GM12892 (cell line): Measurements from ENCODE around the gene SLCO2A1.

Source experiments
- DNase-seq: peaks from one replicate; pipeline ENCODE4 v3.0.0; 2011; ENCODE audit not compliant: insufficient read length
- FAIRE-seq: peaks from 2 replicates; lab custom pipeline; 2011; peaks lifted over from hg19 to GRCh38; lab: Jason Lieb, UNC
- POLR2A ChIP-seq: IDR thresholded peaks from 2 replicates; pipeline ENCODE4 v1.6.1; 2011; ENCODE audit warnings: low read depth, low read length, control low read depth
- POLR2AphosphoS5 ChIP-seq: IDR thresholded peaks from 2 replicates; pipeline ENCODE4 v1.6.1; 2011; ENCODE audit warnings: low read depth, low read length, control low read depth
- TAF1 ChIP-seq: IDR thresholded peaks from 2 replicates; pipeline ENCODE4 v1.6.1; 2011; ENCODE audit warnings: low read depth, mild to moderate bottlenecking, control low read depth, low read length, borderline replicate concordance

SLCO2A1 gene

DNA sequence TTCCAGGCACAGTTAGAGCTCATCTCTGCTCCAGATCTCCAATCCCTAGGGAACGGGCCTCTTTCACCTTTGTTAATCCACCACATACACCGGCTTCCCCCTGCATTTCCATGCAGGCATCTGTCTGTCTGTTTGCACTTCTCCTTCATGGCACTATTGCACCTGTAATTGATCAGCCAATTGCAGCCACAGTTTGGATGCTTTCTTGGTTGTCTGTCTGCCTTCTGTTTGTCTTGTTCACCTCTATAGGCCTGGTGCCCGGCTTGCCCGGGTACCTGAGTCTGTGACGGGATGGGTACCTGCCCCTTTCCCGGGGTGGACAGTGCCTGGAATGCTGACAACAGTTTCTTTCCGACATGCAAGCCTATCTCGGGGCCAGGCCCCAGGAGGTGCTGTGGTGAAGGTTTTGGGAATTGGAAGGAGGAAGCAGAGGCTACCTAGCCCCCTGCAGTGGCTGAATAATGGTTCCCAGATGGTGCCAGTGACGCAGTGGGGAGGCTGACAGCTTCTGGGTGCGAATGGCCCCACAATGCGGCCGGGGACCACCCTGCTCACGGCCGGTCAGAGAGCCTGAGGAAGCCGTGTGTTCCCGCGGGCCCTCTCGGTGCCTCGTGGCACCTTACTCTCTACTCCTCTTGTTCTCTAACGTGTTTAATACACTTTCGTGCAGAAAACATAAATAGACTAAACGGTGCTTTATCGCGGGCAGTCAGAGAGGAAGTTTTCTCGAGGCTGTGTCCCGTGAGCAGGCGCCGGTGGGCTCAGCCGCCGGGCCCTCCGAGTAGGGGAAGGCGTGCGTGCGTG, 102.8 kb downstream of the SLCO2A1 start:
- FAIRE-seq, result peak; percentile 27
- DNase-seq, result no peak
- no peak for TF ChIP-seq POLR2AphosphoS5
- no peak for TF ChIP-seq POLR2A
- TF ChIP-seq TAF1, result no peak

- DNase-seq (no peak), FAIRE-seq (no peak)
- TF ChIP-seq TAF1, result no peak
- no peak for TF ChIP-seq POLR2A
- no peak for TF ChIP-seq POLR2AphosphoS5
These were observed 103.6 kb downstream of the SLCO2A1 start for GRCh38 chr3:133925960-133926735.

- DNase-seq, result no peak
- FAIRE-seq, result no peak
- TF ChIP-seq POLR2AphosphoS5 (no peak), POLR2A (no peak), TAF1 (no peak)
These were observed 105.7 kb downstream of the SLCO2A1 start for GRCh38 chr3:133924041-133924440.

DNA sequence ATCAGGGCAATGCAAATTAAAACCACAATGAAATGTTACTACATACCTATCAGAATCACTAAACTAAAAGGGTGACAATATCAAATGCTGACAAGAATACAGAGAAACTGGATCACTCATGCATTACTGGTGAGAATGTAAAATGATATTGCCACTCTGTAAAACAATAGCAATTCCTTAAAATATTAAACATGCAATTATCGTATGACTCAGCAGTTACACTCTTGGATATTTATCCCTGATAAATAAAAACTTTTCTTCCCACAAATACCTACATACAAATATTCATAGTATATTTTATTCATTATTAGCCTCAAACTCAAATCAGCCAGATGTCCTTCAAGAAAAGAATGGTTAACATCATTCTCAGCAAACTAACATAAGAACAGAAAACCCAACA, 108.1 kb downstream of the SLCO2A1 start:
- DNase-seq (no peak), FAIRE-seq (no peak)
- no peak for TF ChIP-seq POLR2A
- no peak for TF ChIP-seq POLR2AphosphoS5
- no peak for TF ChIP-seq TAF1

DNA sequence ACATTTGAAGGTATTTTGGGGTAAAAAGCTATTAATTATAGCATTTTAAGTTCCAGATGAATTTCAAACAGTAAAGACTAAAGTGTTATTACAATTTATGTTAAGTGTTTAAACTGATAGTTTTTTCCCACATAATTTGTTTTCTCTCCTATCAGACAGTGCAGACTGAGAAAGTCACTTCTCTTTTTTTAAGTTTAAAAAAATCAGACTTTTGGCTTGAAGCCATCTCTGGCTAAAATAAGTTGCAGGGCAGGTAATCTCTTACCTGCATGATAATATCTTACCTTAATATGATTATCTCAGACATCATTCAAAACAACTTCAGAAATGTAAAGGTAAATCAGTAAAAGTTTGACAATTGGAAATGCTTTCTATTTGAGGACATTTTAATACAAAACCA, 112.6 kb downstream of the SLCO2A1 start:
- no peak for DNase-seq
- TF ChIP-seq POLR2A, result no peak
- no peak for TF ChIP-seq POLR2AphosphoS5
- TF ChIP-seq TAF1, result no peak
- no peak for FAIRE-seq

DNA sequence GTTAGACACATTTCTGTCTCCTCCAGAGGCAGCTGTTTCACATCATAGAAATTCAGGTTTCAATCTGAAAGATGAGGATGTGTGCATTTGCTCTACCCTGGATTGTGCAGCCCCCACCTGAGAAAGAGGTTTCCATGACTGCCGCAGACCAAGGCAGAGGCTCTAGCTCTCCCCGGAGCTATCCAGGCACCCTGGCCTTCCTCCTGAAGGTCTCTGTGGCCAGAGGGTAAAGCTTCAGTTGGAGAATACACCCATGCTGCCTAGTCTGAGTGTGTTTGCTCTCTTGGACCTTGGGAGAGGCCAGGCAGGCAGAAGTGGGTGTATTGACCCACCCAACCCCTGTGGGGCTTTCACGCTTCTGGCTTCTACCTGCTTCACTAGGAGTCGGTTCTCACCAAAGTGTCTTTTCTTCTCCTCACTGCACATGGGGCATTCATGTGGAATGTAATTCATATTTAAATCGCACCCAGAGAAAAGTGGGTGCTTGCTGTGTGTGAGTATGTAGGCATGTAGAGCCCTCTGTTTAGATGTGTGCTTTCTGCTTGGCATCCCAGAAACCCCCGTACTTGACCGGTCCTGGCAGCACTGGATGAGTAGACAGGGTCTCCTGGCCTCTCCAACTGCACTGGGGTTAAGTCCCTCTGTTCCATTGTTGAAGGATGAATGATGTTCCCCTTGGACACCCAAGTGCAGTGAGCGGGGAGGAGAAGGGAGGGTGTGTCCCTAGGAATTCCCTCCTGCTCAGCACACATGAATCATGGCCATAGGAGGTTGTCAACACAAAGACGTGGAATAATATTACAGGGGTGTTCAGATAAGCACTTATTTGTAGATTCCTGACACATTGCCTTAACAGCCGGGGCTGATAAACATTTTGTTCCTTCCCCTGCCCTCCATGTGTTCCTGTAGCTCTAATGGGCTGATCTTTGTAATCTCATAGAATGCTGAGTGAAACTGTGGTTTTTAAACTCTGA, 113.8 kb downstream of the SLCO2A1 start:
- TF ChIP-seq POLR2A (no peak), POLR2AphosphoS5 (no peak), TAF1 (no peak)
- FAIRE-seq (no peak), DNase-seq (no peak)

DNA sequence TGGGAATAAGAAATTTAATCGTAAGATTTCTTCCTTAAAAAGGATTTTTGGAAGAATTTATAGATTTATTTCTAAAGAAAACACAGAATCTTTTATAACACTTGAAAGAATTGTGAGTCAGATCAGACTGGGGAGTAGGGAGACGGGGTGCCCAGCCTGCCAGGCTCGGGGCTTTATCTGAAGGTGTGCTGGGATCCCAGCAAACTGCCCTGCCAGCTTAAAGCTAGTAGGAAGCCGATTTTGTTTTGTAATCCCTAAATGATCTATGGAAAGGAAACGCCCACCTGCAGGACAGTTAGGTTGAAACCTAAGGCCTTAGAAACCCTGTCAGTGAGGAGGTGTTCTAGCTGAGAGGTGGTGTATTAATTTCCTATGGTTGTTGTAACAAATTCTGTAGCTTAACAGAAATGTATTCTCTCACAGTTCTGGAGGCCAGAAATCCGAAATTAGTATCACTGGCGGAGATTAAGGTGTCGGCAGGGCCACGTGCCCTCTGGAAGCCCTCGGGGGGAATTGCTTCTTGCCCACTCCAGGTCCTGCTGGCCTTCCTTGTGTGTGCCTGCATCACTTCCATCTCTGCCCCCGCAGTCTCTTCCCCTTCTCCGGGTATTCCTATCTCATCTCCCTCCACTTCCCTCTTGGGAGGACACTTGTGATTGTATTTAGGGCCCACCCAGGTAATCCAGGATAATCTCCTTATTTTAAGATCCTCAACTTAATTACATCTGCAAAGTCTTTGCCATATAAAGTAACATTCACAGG, 114.7 kb downstream of the SLCO2A1 start:
- no peak for DNase-seq
- FAIRE-seq, result no peak
- TF ChIP-seq POLR2AphosphoS5, result no peak
- TF ChIP-seq POLR2A, result no peak
- no peak for TF ChIP-seq TAF1

GRCh38 chr3:133910422-133910821, 119.3 kb downstream of the SLCO2A1 start:
- TF ChIP-seq TAF1 (no peak), POLR2A (no peak), POLR2AphosphoS5 (no peak)
- DNase-seq (no peak), FAIRE-seq (no peak)

GRCh38 chr3:133905376-133905775, 124.3 kb downstream of the SLCO2A1 start:
- no peak for DNase-seq
- FAIRE-seq, result no peak
- TF ChIP-seq POLR2A (no peak), TAF1 (no peak), POLR2AphosphoS5 (no peak)

- no peak for TF ChIP-seq POLR2A
- TF ChIP-seq TAF1, result no peak
- no peak for TF ChIP-seq POLR2AphosphoS5
- FAIRE-seq (no peak), DNase-seq (no peak)
These were observed 127.9 kb downstream of the SLCO2A1 start for GRCh38 chr3:133901847-133902246.

- no peak for DNase-seq
These were observed 128.6 kb downstream of the SLCO2A1 start for GRCh38 chr3:133901083-133901482.

GRCh38 chr3:133899311-133899710, 130.4 kb downstream of the SLCO2A1 start:
- FAIRE-seq, result no peak
- DNase-seq, result no peak

More at GRCh38 chr3:133901083-133901482, 128.6 kb downstream of the SLCO2A1 start:
- no peak for FAIRE-seq
- no peak for TF ChIP-seq TAF1
- no peak for TF ChIP-seq POLR2A
- TF ChIP-seq POLR2AphosphoS5, result no peak

More at GRCh38 chr3:133899311-133899710, 130.4 kb downstream of the SLCO2A1 start:
- TF ChIP-seq POLR2A (no peak), TAF1 (no peak), POLR2AphosphoS5 (no peak)
